H1 (cell line): Measurements from ENCODE around the gene RPRM. TPM values are rescaled to one million over a fixed set of nuclear protein-coding genes. Genes with fewer than 3 reads are reported as not detected.

Experiments used
- CTCF ChIA-PET: fragments of 300-600 bp; sonication (Branson Sonifier 250); formaldehyde crosslinking; loops from one replicate; lab custom pipeline; 2021; ENCODE audit not compliant: partially characterized antibody; lab: Charles Lee
- POLR2A ChIA-PET: fragments of 300-600 bp; sonication (Branson Sonifier 250); formaldehyde crosslinking; loops from one replicate; lab custom pipeline; 2021; ENCODE audit warnings: inconsistent platforms; ENCODE audit not compliant: partially characterized antibody; lab: Charles Lee
- DNase-seq, 2 experiments: peaks; one replicate each; pipeline versions ENCODE4 v3.0.0 to v3.0.0-alpha.2; 2010 to 2022; ENCODE audit warnings: low spot score in 2 of 2, low read depth in 1 of 2, mixed read lengths in 1 of 2
- FAIRE-seq: peaks from 2 replicates; lab custom pipeline; 2011; peaks lifted over from hg19 to GRCh38; lab: Jason Lieb, UNC
- H2AFZ ChIP-seq: 2 replicates; pipeline ENCODE4 v1.8.1; 2012; ENCODE audit warnings: low read length, inconsistent platforms
- H2AK5ac ChIP-seq: 2 replicates; pipeline ENCODE4 v1.6.1; 2013; ENCODE audit warnings: low read depth, low read length
- H2BK120ac ChIP-seq: replicated peaks from 2 replicates; pipeline ENCODE3; 2013; ENCODE audit warnings: low read depth, low read length, inconsistent platforms
- H2BK12ac ChIP-seq: 2 replicates; pipeline ENCODE4 v1.6.1; 2013; ENCODE audit warnings: low read depth, low read length
- H2BK15ac ChIP-seq: 2 replicates; pipeline ENCODE4 v1.6.1; 2013; ENCODE audit warnings: low read length
- H2BK20ac ChIP-seq: 2 replicates; pipeline ENCODE4 v1.6.1; 2013; ENCODE audit warnings: low read length
- H2BK5ac ChIP-seq: 2 replicates; pipeline ENCODE4 v1.6.1; 2013; ENCODE audit warnings: low read depth, low read length
- H3K14ac ChIP-seq: 2 replicates; pipeline ENCODE4 v1.6.1; 2013; ENCODE audit warnings: inconsistent platforms; ENCODE audit not compliant: insufficient read length
- H3K18ac ChIP-seq: 2 replicates; pipeline ENCODE4 v1.6.1; 2013; ENCODE audit warnings: low read length; ENCODE audit errors: extremely low read depth
- H3K23ac ChIP-seq: 2 replicates; pipeline ENCODE4 v1.6.1; 2013; ENCODE audit warnings: inconsistent platforms; ENCODE audit not compliant: insufficient read length
- H3K23me2 ChIP-seq: 2 replicates; pipeline ENCODE4 v1.6.1; 2013; ENCODE audit warnings: low read depth, low read length
- H3K27ac ChIP-seq: 2 replicates; pipeline ENCODE4 v1.6.1; 2011; ENCODE audit warnings: low read depth, low read length, inconsistent platforms
- H3K27me3 ChIP-seq, 4 experiments: replicated peaks in 1 of 4; 1 replicate in 1 of 4; 2 replicates in 3 of 4; pipeline versions ENCODE4 v1.6.1 to v1.8.1; 2011 to 2013; ENCODE audit warnings: low read length in 3 of 4, mild to moderate bottlenecking in 3 of 4, inconsistent platforms in 2 of 4, mixed read lengths in 2 of 4, moderate library complexity in 1 of 4; ENCODE audit not compliant: control insufficient read depth in 3 of 4, insufficient read depth in 3 of 4; ENCODE audit errors: extremely low read depth in 1 of 4
- H3K36me3 ChIP-seq, 4 experiments: 2 replicates each; pipeline versions ENCODE4 v1.6.1 to v1.8.1; 2011 to 2013; ENCODE audit warnings: mild to moderate bottlenecking in 4 of 4, low read length in 3 of 4, moderate library complexity in 2 of 4, control low read depth in 1 of 4, inconsistent platforms in 1 of 4; ENCODE audit not compliant: insufficient read depth in 4 of 4, control insufficient read depth in 2 of 4
- H3K4ac ChIP-seq: replicated peaks from 2 replicates; pipeline ENCODE3; 2013; ENCODE audit warnings: low read length, low read depth, mixed read lengths, inconsistent platforms; ENCODE audit not compliant: insufficient read length
- H3K4me1 ChIP-seq, 4 experiments: replicated peaks in 1 of 4; 1 replicate in 1 of 4; 2 replicates in 3 of 4; pipeline versions ENCODE4 v1.6.1 to v1.8.1; 2011 to 2013; ENCODE audit warnings: low read length in 3 of 4, inconsistent platforms in 2 of 4, mixed read lengths in 1 of 4; ENCODE audit not compliant: insufficient read depth in 4 of 4, control insufficient read depth in 3 of 4
- H3K4me2 ChIP-seq, 2 experiments: 2 replicates each; pipeline versions ENCODE4 v1.6.1 to v1.8.1; 2011 to 2013; ENCODE audit warnings: low read depth in 2 of 2, low read length in 2 of 2, control low read depth in 1 of 2, inconsistent platforms in 1 of 2, mild to moderate bottlenecking in 1 of 2; ENCODE audit not compliant: insufficient read depth in 1 of 2
- H3K4me3 ChIP-seq, 4 experiments: fragments of 200-600, 300-600 bp in 1 of 4; sonication (generic), shearing (Covaris generic), sonication (Bioruptor Twin) in 1 of 4; 2 replicates each; pipeline versions ENCODE4 v1.5.1 to v1.8.1; 2011 to 2016; ENCODE audit warnings: low read length in 4 of 4, low read depth in 3 of 4, control low read depth in 2 of 4, inconsistent platforms in 2 of 4, mild to moderate bottlenecking in 2 of 4, mixed read lengths in 1 of 4, moderate library complexity in 1 of 4; ENCODE audit not compliant: insufficient read depth in 2 of 4; ENCODE audit errors: extremely low read depth in 1 of 4
- H3K56ac ChIP-seq: replicated peaks from 2 replicates; pipeline ENCODE3; 2013; ENCODE audit warnings: low read depth, mild to moderate bottlenecking, mixed read lengths, low read length, inconsistent platforms; ENCODE audit not compliant: insufficient read length
- H3K79me1 ChIP-seq: 2 replicates; pipeline ENCODE4 v1.6.1; 2013; ENCODE audit warnings: low read depth, low read length, control low read depth
- H3K79me2 ChIP-seq, 2 experiments: 2 replicates each; pipeline versions ENCODE4 v1.6.1 to v1.8.1; 2012 to 2013; ENCODE audit warnings: low read length in 2 of 2, mild to moderate bottlenecking in 2 of 2, inconsistent platforms in 1 of 2; ENCODE audit not compliant: insufficient read depth in 2 of 2, control insufficient read depth in 1 of 2
- H3K9ac ChIP-seq, 4 experiments: replicated peaks in 1 of 4; 1 replicate in 1 of 4; 2 replicates in 3 of 4; pipeline versions ENCODE4 v1.6.1 to v1.8.1; 2011 to 2013; ENCODE audit warnings: low read depth in 3 of 4, low read length in 3 of 4, control low read depth in 2 of 4, mild to moderate bottlenecking in 2 of 4, moderate library complexity in 2 of 4, inconsistent platforms in 1 of 4; ENCODE audit errors: extremely low read depth in 1 of 4
- H3K9me3 ChIP-seq, 2 experiments: 2 replicates each; pipeline versions ENCODE4 v1.6.1 to v1.8.1; 2012 to 2013; ENCODE audit warnings: mild to moderate bottlenecking in 2 of 2, moderate library complexity in 2 of 2, control low read depth in 1 of 2, inconsistent platforms in 1 of 2, low read depth in 1 of 2, low read length in 1 of 2, mixed read lengths in 1 of 2; ENCODE audit not compliant: insufficient read depth in 2 of 2
- H4K20me1 ChIP-seq, 2 experiments: replicated peaks in 1 of 2; 2 replicates each; pipeline versions ENCODE3 to v1.8.1; 2011 to 2013; ENCODE audit warnings: inconsistent platforms in 2 of 2, low read length in 2 of 2, mild to moderate bottlenecking in 1 of 2; ENCODE audit not compliant: insufficient read depth in 2 of 2, control insufficient read depth in 1 of 2
- H4K5ac ChIP-seq: 2 replicates; pipeline ENCODE4 v1.6.1; 2013; ENCODE audit warnings: low read length, low read depth, mixed read lengths, inconsistent platforms; ENCODE audit not compliant: insufficient read length
- H4K8ac ChIP-seq: 2 replicates; pipeline ENCODE4 v1.8.0; 2013; ENCODE audit warnings: mild to moderate bottlenecking, moderate library complexity, low read length, inconsistent platforms; ENCODE audit not compliant: insufficient read depth; ENCODE audit errors: extremely low read depth
- H4K91ac ChIP-seq: replicated peaks from 2 replicates; pipeline ENCODE3; 2013; ENCODE audit warnings: low read length, mixed read lengths, inconsistent platforms; ENCODE audit not compliant: insufficient read length
- EZH2 ChIP-seq: fragments of 200-600 bp; sonication (generic); IDR thresholded peaks from 2 replicates; pipeline ENCODE4 v1.7.1; 2012; ENCODE audit warnings: low read depth, mild to moderate bottlenecking, moderate library complexity, low read length, inconsistent platforms; ENCODE audit not compliant: severe bottlenecking
- KDM4A ChIP-seq: IDR thresholded peaks from one replicate; pipeline ENCODE4 v1.7.1; 2012; ENCODE audit warnings: low read depth, mild to moderate bottlenecking, moderate library complexity, low read length, inconsistent platforms; ENCODE audit not compliant: severe bottlenecking
- RBBP5 ChIP-seq: IDR thresholded peaks from 2 replicates; pipeline ENCODE4 v1.7.1; 2012; ENCODE audit warnings: low read depth, mild to moderate bottlenecking, inconsistent platforms, low read length, moderate library complexity, borderline replicate concordance
- SAP30 ChIP-seq: fragments of 300-600 bp; sonication (generic); IDR thresholded peaks from 2 replicates; pipeline ENCODE4 v1.7.1; 2012; ENCODE audit warnings: low read length, moderate library complexity, mild to moderate bottlenecking, inconsistent platforms; ENCODE audit not compliant: insufficient read depth, insufficient replicate concordance
- WGBS, 2 experiments: shearing (Covaris generic) in 1 of 2; methylation state at CpG; one replicate each; pipeline versions ENCODE4 v1.1.6 to v1.1.7; 2013 to 2015; ENCODE audit warnings: low lambda C conversion rate in 2 of 2, mixed read lengths in 2 of 2, inconsistent platforms in 1 of 2, low coverage in 1 of 2, missing lambda C conversion rate in 1 of 2; ENCODE audit not compliant: insufficient replicate concordance in 2 of 2, insufficient coverage in 1 of 2, insufficient read length in 1 of 2; ENCODE audit errors: extremely low coverage in 1 of 2, missing lambda C conversion rate in 1 of 2; 5-methylcytosine and 5-hydroxymethylcytosine counted together
- polyA plus RNA-seq, 7 experiments: library from polyadenylated mRNA; depleted of rRNA in 3 of 7; stranded (reverse) in 5 of 7; unstranded in 2 of 7; fragments of >200 nt in 5 of 7; fragments of 200-250 nt in 2 of 7; gene quantifications; 1 replicate in 5 of 7; 2 replicates in 1 of 7; 4 replicates in 1 of 7; pipeline versions ENCODE4 v1.2.1 to v1.2.3, GENCODE V29; 2011 to 2013; ENCODE audit warnings: missing spikeins in 2 of 7, mixed read lengths in 2 of 7
- total RNA-seq: library from RNA; stranded (reverse); fragmentation: NEBNext Ultra II Directional; extraction: Animal tissue kit (Norgen Biotek cat#: 25700); gene quantifications from 2 replicates; pipeline ENCODE4 v1.2.1, GENCODE V29; 2021

RPRM gene
- total and polyA plus RNA-seq, 2 of the 8 experiments (the other 6 are each of a cell fraction or from before 2014, with no cell fraction given) = 11.0 to 16.3 TPM

DNA sequence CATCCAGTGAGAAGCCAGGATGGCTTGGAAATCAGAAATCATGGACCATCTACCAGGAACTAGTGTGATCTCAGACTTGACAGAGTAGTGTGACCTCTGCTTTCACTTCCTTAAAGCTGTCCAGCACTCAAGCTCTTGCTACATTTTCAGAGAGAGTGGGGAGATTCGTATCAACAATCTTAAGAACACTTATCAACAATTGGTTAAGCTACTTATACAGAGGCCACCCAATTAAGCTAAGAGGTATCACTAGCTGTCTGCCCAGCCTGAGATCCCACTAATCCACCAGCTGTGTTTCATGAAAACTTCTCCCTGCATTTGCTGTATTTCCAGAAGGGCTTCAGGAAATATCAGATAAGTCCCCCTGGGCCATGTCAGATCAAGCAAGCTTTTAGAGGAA, 4.2 kb downstream of the RPRM start:
- H2BK15ac ChIP-seq = no peak overlapping the region
- no peak overlapping the region for H4K5ac ChIP-seq
- H2BK12ac ChIP-seq = no peak overlapping the region
- DNase-seq = no peak
- H3K9ac ChIP-seq = no peak overlapping the region
- ChIA-PET POLR2A (no interaction called here), CTCF (interaction anchor here (1.4 kb wide), 1 partner anchor 124 kb away, joined by 5 read pairs; no protein-coding TSS in a partner anchor)
- no peak overlapping the region for H3K14ac ChIP-seq
- no peak overlapping the region for H3K4me3 ChIP-seq
- H2BK20ac ChIP-seq = no peak overlapping the region
- no peak overlapping the region; a peak in 2 of 4 replicates for H3K4me2 ChIP-seq
- peaks cover 6 to 10% (median 8%) of the 10 kb centered on the region in 4 experiments for H3K4me1 ChIP-seq
- no peak overlapping the region for H2BK5ac ChIP-seq
- peaks cover 20% of the 10 kb centered on the region for H3K23me2 ChIP-seq
- no peak overlapping the region for H3K23ac ChIP-seq
- peaks cover 0 to 10% (median 6%) of the 10 kb centered on the region in 4 experiments; a peak in 4 of 7 replicates for H3K27me3 ChIP-seq
- H3K27ac ChIP-seq = no peak overlapping the region
- no peak for FAIRE-seq
- H3K18ac ChIP-seq = no peak overlapping the region
- H3K9me3 ChIP-seq = no peaks in the 10 kb centered on the region
- WGBS, 2 experiments = 85% methylated on average over 1 of the region's 1 CpG; no CpG with 5 or more reads in 1 of the 2 experiments
- H3K36me3 ChIP-seq = no peaks in the 10 kb centered on the region
- no peak overlapping the region for H3K56ac ChIP-seq
- no peak overlapping the region for H4K91ac ChIP-seq
- H2AK5ac ChIP-seq = no peak overlapping the region; the same call in 1 of the 2 replicates
- no peak overlapping the region for H2AFZ ChIP-seq
- no peak overlapping the region for H4K8ac ChIP-seq
- H3K79me2 ChIP-seq = no peaks in the 10 kb centered on the region; a peak in 1 of 4 replicates
- no peak overlapping the region for H3K4ac ChIP-seq
- H2BK120ac ChIP-seq = no peak overlapping the region
- H3K79me1 ChIP-seq = no peaks in the 10 kb centered on the region
- H4K20me1 ChIP-seq = peaks cover 0 to 2% of the 10 kb centered on the region in 2 experiments
- TF ChIP-seq SAP30 (no peak), RBBP5 (no peak), EZH2 (no peak), KDM4A (no peak)
